ENCODE results near the gene IGFBP2. TPM values are rescaled to one million over a fixed set of nuclear protein-coding genes. Genes with fewer than 3 reads are reported as not detected.

Gene IGFBP2
- total and polyA plus RNA-seq, 2 experiments from 2014 or later = 177 to 364 TPM

DNA sequence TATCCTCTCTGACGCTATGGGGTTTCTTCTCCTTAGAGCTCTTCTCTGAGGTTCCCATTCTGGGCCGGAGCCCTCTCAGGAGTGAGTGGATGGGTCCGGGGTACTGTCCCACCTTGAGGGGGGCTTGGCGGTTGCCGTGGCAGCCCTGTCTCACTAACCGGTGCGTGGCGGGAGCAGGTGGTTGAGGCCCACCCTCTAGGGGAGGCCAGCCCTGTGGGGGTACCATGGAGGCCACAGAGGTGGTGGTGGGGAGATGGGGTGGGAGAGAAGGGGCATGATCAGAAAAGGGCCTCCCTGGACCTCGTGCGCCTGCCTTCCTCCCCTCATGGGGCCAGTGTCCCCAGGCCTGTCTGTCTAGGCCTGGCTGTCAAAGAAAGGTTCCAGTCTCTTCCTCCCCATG, 39.8 kb downstream of the IGFBP2 start:
- no peak overlapping the region for H3K4me2 ChIP-seq
- no peaks in the 10 kb centered on the region for H3K27me3 ChIP-seq (ENCODE audit: insufficient read depth)
- no peaks in the 10 kb centered on the region; the same call in 1 of the 2 replicates for H4K20me1 ChIP-seq (replicated peaks; ENCODE audit: insufficient read depth)
- H3K4me1 ChIP-seq (ENCODE audit: insufficient read depth) = no peaks in the 10 kb centered on the region
- no peak overlapping the region for H2AFZ ChIP-seq
- ATAC-seq = no peak
- H3K9me3 Mint-ChIP-seq = no peaks in the 10 kb centered on the region
- H3F3A ChIP-seq (replicated peaks; ENCODE audit: low read depth) = no peaks in the 10 kb centered on the region
- H3K79me2 ChIP-seq (replicated peaks; ENCODE audit: insufficient read depth) = no peaks in the 10 kb centered on the region
- peaks cover 3% of the 10 kb centered on the region; the same call in 1 of the 3 replicates for H3K4me1 Mint-ChIP-seq
- no peak for TF ChIP-seq POLR2AphosphoS5 (IDR thresholded peaks at IDR 0.05; ENCODE audit: low read depth)
- H3K4me3 ChIP-seq = no peak overlapping the region
- no peaks in the 10 kb centered on the region for H3K9me2 ChIP-seq (ENCODE audit: insufficient read depth)
- H3K27me3 Mint-ChIP-seq (ENCODE audit: insufficient read depth, low read depth, poor library complexity) = peaks cover 11% of the 10 kb centered on the region
- H3K36me3 Mint-ChIP-seq (ENCODE audit: low read depth) = no peaks in the 10 kb centered on the region
- no peak overlapping the region for H3K4me3 Mint-ChIP-seq
- no peaks in the 10 kb centered on the region for H3K36me3 ChIP-seq (ENCODE audit: insufficient read depth)
- H3K27ac ChIP-seq (ENCODE audit: low read depth) = no peak overlapping the region
- H3K27ac Mint-ChIP-seq = no peak overlapping the region
- no peak for DNase-seq (ENCODE audit: low spot score)

DNA sequence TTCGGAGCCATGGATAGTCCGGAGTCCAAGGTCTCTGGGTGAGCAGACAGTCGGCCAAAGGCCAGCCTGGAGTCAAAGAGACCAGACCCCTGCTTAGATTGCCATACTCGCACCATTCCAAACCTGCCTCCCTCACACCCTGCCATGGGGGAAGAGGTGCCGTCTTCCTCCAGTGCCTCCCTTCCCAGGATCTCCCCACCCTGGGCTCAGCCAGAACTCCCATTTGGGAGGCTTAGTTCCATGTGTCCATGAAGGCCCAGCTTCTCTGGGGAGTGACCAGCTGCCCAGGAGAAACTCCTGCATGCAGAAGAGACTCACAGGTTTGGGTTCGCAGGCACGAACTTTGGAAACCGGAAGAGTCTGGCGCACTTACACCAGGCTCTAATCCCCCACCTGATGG, 40.4 kb downstream of the IGFBP2 start:
- peaks cover 4% of the 10 kb centered on the region for H3K4me1 Mint-ChIP-seq
- no peak overlapping the region for H3K4me3 Mint-ChIP-seq
- Histone ChIP-seq H3K4me3 (no peak overlapping the region), H4K20me1 (replicated peaks; ENCODE audit: insufficient read depth) (no peaks in the 10 kb centered on the region; the same call in 1 of the 2 replicates), H3K4me1 (ENCODE audit: insufficient read depth) (no peaks in the 10 kb centered on the region), H3F3A (replicated peaks; ENCODE audit: low read depth) (no peaks in the 10 kb centered on the region), H3K27ac (ENCODE audit: low read depth) (no peak overlapping the region), H3K4me2 (no peak overlapping the region), H2AFZ (no peak overlapping the region), H3K79me2 (replicated peaks; ENCODE audit: insufficient read depth) (no peaks in the 10 kb centered on the region), H3K27me3 (ENCODE audit: insufficient read depth) (no peaks in the 10 kb centered on the region), H3K36me3 (ENCODE audit: insufficient read depth) (no peaks in the 10 kb centered on the region), H3K9me2 (ENCODE audit: insufficient read depth) (no peaks in the 10 kb centered on the region)
- no peak overlapping the region for H3K27ac Mint-ChIP-seq
- ATAC-seq = no peak
- no peak for TF ChIP-seq ZNF114 (CRISPR knock-in tag; IDR thresholded peaks at IDR 0.05)
- no peak for TF ChIP-seq EZH2 (IDR thresholded peaks at IDR 0.05; ENCODE audit: low read depth, unreplicated experiment)
- TF ChIP-seq, protein P1, sequence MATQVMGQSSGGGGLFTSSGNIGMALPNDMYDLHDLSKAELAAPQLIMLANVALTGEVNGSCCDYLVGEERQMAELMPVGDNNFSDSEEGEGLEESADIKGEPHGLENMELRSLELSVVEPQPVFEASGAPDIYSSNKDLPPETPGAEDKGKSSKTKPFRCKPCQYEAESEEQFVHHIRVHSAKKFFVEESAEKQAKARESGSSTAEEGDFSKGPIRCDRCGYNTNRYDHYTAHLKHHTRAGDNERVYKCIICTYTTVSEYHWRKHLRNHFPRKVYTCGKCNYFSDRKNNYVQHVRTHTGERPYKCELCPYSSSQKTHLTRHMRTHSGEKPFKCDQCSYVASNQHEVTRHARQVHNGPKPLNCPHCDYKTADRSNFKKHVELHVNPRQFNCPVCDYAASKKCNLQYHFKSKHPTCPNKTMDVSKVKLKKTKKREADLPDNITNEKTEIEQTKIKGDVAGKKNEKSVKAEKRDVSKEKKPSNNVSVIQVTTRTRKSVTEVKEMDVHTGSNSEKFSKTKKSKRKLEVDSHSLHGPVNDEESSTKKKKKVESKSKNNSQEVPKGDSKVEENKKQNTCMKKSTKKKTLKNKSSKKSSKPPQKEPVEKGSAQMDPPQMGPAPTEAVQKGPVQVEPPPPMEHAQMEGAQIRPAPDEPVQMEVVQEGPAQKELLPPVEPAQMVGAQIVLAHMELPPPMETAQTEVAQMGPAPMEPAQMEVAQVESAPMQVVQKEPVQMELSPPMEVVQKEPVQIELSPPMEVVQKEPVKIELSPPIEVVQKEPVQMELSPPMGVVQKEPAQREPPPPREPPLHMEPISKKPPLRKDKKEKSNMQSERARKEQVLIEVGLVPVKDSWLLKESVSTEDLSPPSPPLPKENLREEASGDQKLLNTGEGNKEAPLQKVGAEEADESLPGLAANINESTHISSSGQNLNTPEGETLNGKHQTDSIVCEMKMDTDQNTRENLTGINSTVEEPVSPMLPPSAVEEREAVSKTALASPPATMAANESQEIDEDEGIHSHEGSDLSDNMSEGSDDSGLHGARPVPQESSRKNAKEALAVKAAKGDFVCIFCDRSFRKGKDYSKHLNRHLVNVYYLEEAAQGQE (IDR thresholded peaks at IDR 0.05; ENCODE audit: unreplicated experiment) = no peak
- peaks cover 12% of the 10 kb centered on the region for H3K27me3 Mint-ChIP-seq (ENCODE audit: insufficient read depth, low read depth, poor library complexity)
- H3K9me3 Mint-ChIP-seq = no peaks in the 10 kb centered on the region
- no peaks in the 10 kb centered on the region for H3K36me3 Mint-ChIP-seq (ENCODE audit: low read depth)
- no peak for DNase-seq (ENCODE audit: low spot score)

DNA sequence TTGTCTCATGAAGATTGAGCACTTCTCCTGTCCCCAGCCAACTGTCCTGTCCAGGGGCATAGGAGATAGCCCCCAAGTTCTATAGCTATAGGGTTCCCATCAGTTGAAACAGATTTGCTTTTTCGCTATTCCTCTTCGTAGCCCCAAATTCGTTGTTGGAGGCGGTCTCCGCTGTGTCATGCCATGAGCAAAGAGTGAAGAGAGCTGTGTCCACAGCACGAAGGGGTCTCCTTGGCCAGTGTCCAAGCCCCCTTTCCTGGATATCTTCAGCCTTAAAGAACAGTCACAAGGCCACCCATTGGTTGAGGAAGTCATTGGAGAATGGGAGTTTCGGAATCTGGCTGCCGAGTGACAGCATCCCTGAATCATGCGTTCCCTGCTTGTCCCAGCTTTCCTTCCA, 41.2 kb downstream of the IGFBP2 start:
- Histone ChIP-seq H3K27ac (ENCODE audit: low read depth) (no peak overlapping the region), H3K36me3 (ENCODE audit: insufficient read depth) (no peaks in the 10 kb centered on the region), H3K4me1 (ENCODE audit: insufficient read depth) (no peaks in the 10 kb centered on the region), H3K4me2 (no peak overlapping the region), H2AFZ (no peak overlapping the region), H3K4me3 (no peak overlapping the region), H3K9me2 (ENCODE audit: insufficient read depth) (no peaks in the 10 kb centered on the region), H3K27me3 (ENCODE audit: insufficient read depth) (no peaks in the 10 kb centered on the region), H3K79me2 (replicated peaks; ENCODE audit: insufficient read depth) (no peaks in the 10 kb centered on the region), H3F3A (replicated peaks; ENCODE audit: low read depth) (no peaks in the 10 kb centered on the region), H4K20me1 (replicated peaks; ENCODE audit: insufficient read depth) (no peaks in the 10 kb centered on the region; the same call in 1 of the 2 replicates)
- H3K27ac Mint-ChIP-seq = no peak overlapping the region
- ATAC-seq (no peak), DNase-seq (ENCODE audit: low spot score) (no peak)
- no peak overlapping the region for H3K4me3 Mint-ChIP-seq
- H3K9me3 Mint-ChIP-seq = no peaks in the 10 kb centered on the region
- peaks cover 11% of the 10 kb centered on the region for H3K4me1 Mint-ChIP-seq
- H3K36me3 Mint-ChIP-seq (ENCODE audit: low read depth) = no peaks in the 10 kb centered on the region
- peaks cover 11% of the 10 kb centered on the region for H3K27me3 Mint-ChIP-seq (ENCODE audit: insufficient read depth, low read depth, poor library complexity)
- TF ChIP-seq JUNB (IDR thresholded peaks at IDR 0.05; ENCODE audit: unreplicated experiment) = no peak
- TF ChIP-seq, protein P2, sequence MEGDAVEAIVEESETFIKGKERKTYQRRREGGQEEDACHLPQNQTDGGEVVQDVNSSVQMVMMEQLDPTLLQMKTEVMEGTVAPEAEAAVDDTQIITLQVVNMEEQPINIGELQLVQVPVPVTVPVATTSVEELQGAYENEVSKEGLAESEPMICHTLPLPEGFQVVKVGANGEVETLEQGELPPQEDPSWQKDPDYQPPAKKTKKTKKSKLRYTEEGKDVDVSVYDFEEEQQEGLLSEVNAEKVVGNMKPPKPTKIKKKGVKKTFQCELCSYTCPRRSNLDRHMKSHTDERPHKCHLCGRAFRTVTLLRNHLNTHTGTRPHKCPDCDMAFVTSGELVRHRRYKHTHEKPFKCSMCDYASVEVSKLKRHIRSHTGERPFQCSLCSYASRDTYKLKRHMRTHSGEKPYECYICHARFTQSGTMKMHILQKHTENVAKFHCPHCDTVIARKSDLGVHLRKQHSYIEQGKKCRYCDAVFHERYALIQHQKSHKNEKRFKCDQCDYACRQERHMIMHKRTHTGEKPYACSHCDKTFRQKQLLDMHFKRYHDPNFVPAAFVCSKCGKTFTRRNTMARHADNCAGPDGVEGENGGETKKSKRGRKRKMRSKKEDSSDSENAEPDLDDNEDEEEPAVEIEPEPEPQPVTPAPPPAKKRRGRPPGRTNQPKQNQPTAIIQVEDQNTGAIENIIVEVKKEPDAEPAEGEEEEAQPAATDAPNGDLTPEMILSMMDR (conservative IDR thresholded peaks at IDR 0.05; ENCODE audit: low read depth in 2 of 2) = no peak
